GM12874 (cell line): ENCODE measurements around the gene MRPL20.

Source experiments
- CTCF ChIP-seq: IDR thresholded peaks from 2 replicates; pipeline ENCODE4 v1.5.1; 2011; ENCODE audit warnings: low read depth, mild to moderate bottlenecking, control low read depth, low read length, moderate library complexity; ENCODE audit not compliant: insufficient read depth

The MRPL20 gene

GRCh38 chr1:1428174-1428573 is 21.1 kb upstream of the MRPL20 start:
- TF ChIP-seq CTCF: no peak

GRCh38 chr1:1427820-1428148 is 20.7 kb upstream of the MRPL20 start:
- no peak for TF ChIP-seq CTCF

- no peak for TF ChIP-seq CTCF
These were observed 20.2 kb upstream of the MRPL20 start for GRCh38 chr1:1427106-1427819.

- no peak for TF ChIP-seq CTCF
These were observed 19.5 kb upstream of the MRPL20 start for GRCh38 chr1:1426496-1427105.

- TF ChIP-seq CTCF: no peak
These were observed 18.8 kb upstream of the MRPL20 start for GRCh38 chr1:1425753-1426495.

- TF ChIP-seq CTCF: no peak
These were observed 18.3 kb upstream of the MRPL20 start for GRCh38 chr1:1425426-1425752.

- no peak for TF ChIP-seq CTCF
These were observed 17.6 kb upstream of the MRPL20 start for GRCh38 chr1:1424707-1425106.
